Subcutaneous adipose tissue (tissue), 4 donors: ENCODE results near the gene HS3ST4. TPM values are rescaled to one million over a fixed set of nuclear protein-coding genes. Genes with fewer than 3 reads are reported as not detected.

Experiments used
- total RNA-seq, 4 donors: library from RNA; depleted of rRNA; stranded (reverse); fragments of >200 nt; gene quantifications; one replicate each; pipeline ENCODE4 v1.1.0, GENCODE V29; 2016
- TF ChIP-seq, protein P1 (sequence below): fragments of 450-650 bp; IDR thresholded peaks from one replicate; pipeline ENCODE4 v1.5.1; 2016; ENCODE audit warnings: low read depth, mild to moderate bottlenecking, control low read depth, antibody characterized with exemption, moderate library complexity

The HS3ST4 gene
- total RNA-seq, 4 donors from 2014 or later: not detected

DNA sequence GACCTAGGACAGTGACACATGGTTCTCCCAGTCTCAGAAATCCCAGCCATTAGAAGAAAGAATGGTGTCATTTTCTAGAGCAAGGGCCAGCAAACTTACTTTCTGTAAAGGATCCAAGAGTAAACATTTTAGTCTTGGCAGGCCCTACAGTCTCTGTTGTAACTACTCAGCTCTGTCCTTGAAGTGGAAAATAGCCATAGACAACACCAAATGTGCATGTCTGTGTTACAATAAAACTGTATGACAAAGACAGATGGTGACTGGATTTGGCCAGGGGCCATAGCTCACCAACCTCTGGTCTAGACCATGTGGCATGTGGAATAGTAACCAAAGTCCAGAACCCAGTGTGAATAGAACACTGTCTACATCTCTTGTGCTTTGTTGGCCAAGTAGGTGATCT lies 286.5 kb downstream of the HS3ST4 start:
- TF ChIP-seq, protein P1, sequence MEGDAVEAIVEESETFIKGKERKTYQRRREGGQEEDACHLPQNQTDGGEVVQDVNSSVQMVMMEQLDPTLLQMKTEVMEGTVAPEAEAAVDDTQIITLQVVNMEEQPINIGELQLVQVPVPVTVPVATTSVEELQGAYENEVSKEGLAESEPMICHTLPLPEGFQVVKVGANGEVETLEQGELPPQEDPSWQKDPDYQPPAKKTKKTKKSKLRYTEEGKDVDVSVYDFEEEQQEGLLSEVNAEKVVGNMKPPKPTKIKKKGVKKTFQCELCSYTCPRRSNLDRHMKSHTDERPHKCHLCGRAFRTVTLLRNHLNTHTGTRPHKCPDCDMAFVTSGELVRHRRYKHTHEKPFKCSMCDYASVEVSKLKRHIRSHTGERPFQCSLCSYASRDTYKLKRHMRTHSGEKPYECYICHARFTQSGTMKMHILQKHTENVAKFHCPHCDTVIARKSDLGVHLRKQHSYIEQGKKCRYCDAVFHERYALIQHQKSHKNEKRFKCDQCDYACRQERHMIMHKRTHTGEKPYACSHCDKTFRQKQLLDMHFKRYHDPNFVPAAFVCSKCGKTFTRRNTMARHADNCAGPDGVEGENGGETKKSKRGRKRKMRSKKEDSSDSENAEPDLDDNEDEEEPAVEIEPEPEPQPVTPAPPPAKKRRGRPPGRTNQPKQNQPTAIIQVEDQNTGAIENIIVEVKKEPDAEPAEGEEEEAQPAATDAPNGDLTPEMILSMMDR: no peak

GRCh38 chr16:25988084-25988483 lies 296.3 kb downstream of the HS3ST4 start:
- TF ChIP-seq, protein P1: no peak

GRCh38 chr16:25988882-25989281 lies 297.1 kb downstream of the HS3ST4 start:
- TF ChIP-seq, protein P1: no peak

GRCh38 chr16:25996052-25996451 lies 304.3 kb downstream of the HS3ST4 start:
- TF ChIP-seq, protein P1: no peak

DNA sequence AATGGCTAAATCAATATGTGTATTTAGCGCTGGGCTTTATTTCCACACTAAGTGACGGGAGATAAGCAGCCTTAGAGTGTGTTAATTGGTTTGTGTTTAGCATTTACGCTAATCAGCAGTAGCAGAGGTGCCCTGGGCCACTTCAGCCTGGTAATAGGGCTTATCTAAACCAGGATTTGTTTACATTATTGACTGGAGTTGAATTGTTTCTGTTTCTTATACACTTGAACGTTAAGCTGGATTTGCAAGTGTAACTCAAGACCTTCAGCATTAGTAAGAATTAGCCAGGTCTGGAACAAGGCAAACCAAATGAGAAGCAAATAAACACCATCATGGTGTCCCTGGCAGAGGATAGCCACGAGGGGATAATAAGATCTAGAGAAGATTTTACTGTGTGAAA lies 313.6 kb downstream of the HS3ST4 start:
- TF ChIP-seq, protein P1: no peak

GRCh38 chr16:26012376-26012775 lies 320.6 kb downstream of the HS3ST4 start:
- TF ChIP-seq, protein P1: no peak

- TF ChIP-seq, protein P1: no peak
Observed at GRCh38 chr16:26015776-26016175, 324.0 kb downstream of the HS3ST4 start.
